Naive thymus-derived CD4-positive, alpha-beta T cell (primary cell): ENCODE data around the gene PPTC7. TPM values are rescaled to one million over a fixed set of nuclear protein-coding genes. Genes with fewer than 3 reads are reported as not detected.
A peak's percentile ranks its signal among the peaks of the same experiment; 100 is the strongest.
"Not testable (repeated sequence)": the region's sequence is repeated elsewhere in the genome, so short reads cannot be mapped to it uniquely, and the experiment has no call there.

Experiments
- ATAC-seq: fragments of 150-1000 bp; cut with Tn5 transposase; 2 replicates; pipeline ENCODE4 v1.10.0; 2021; ENCODE audit warnings: mild to moderate bottlenecking, moderate library complexity
- CTCF ChIA-PET: fragments of 350-600 bp; sonication (Branson Sonifier 250); formaldehyde crosslinking; loops from one replicate; lab custom pipeline; 2021; ENCODE audit warnings: antibody characterized with exemption; lab: Charles Lee
- POLR2A ChIA-PET: fragments of 350-600 bp; sonication (Branson Sonifier 250); formaldehyde crosslinking; loops from one replicate; lab custom pipeline; 2021; ENCODE audit warnings: antibody characterized with exemption, inconsistent platforms; lab: Charles Lee
- DNase-seq, 9 donors: peaks; one replicate each; pipeline versions ENCODE4 v3.0.0 to v3.0.0-alpha.2; 2020 to 2022; ENCODE audit warnings: mixed read lengths in 1 of 9
- H3K27ac ChIP-seq: one replicate; pipeline ENCODE4 v1.7.0; 2013; ENCODE audit warnings: mild to moderate bottlenecking, low read depth, low read length, moderate library complexity
- H3K27me3 ChIP-seq, 2 donors: one replicate each; pipeline ENCODE4 v1.7.0; 2013; ENCODE audit warnings: low read length in 2 of 2, mild to moderate bottlenecking in 2 of 2, moderate library complexity in 2 of 2; ENCODE audit not compliant: control insufficient read depth in 2 of 2, insufficient read depth in 2 of 2
- H3K36me3 ChIP-seq, 3 experiments: 1 replicate in 2 of 3; 2 replicates in 1 of 3; pipeline ENCODE4 v1.7.0; 2013; ENCODE audit warnings: low read length in 3 of 3, mild to moderate bottlenecking in 3 of 3, moderate library complexity in 1 of 3; ENCODE audit not compliant: insufficient read depth in 3 of 3, control insufficient read depth in 2 of 3
- H3K4me1 ChIP-seq, 2 donors: one replicate each; pipeline ENCODE4 v1.7.0; 2013; ENCODE audit warnings: low read length in 2 of 2, mild to moderate bottlenecking in 2 of 2, moderate library complexity in 1 of 2; ENCODE audit not compliant: control insufficient read depth in 2 of 2, insufficient read depth in 2 of 2
- H3K4me3 ChIP-seq: 2 replicates; pipeline ENCODE4 v1.7.0; 2013; ENCODE audit warnings: mild to moderate bottlenecking, low read length
- H3K9me3 ChIP-seq, 3 experiments: 1 replicate in 2 of 3; 2 replicates in 1 of 3; pipeline ENCODE4 v1.7.0; 2013; ENCODE audit warnings: low read length in 3 of 3; ENCODE audit not compliant: control insufficient read depth in 2 of 3
- H3K27ac Mint-ChIP-seq, 9 donors: one replicate each; pipeline ENCODE4 v1.8.0; 2020 to 2022; ENCODE audit warnings: mixed read lengths in 9 of 9, mild to moderate bottlenecking in 8 of 9, moderate library complexity in 5 of 9, inconsistent platforms in 2 of 9
- H3K27me3 Mint-ChIP-seq, 5 donors: one replicate each; pipeline ENCODE4 v1.8.0; 2021 to 2022; ENCODE audit warnings: mixed read lengths in 5 of 5, mild to moderate bottlenecking in 1 of 5
- H3K36me3 Mint-ChIP-seq, 5 donors: one replicate each; pipeline ENCODE4 v1.8.0; 2020 to 2022; ENCODE audit warnings: mixed read lengths in 5 of 5, mild to moderate bottlenecking in 3 of 5, inconsistent platforms in 1 of 5
- H3K4me1 Mint-ChIP-seq, 7 donors: one replicate each; pipeline ENCODE4 v1.8.0; 2020 to 2022; ENCODE audit warnings: mixed read lengths in 7 of 7, mild to moderate bottlenecking in 3 of 7, inconsistent platforms in 1 of 7
- H3K4me3 Mint-ChIP-seq, 10 donors: one replicate each; pipeline ENCODE4 v1.8.0; 2020 to 2022; ENCODE audit warnings: mild to moderate bottlenecking in 10 of 10, mixed read lengths in 10 of 10, moderate library complexity in 6 of 10, inconsistent platforms in 2 of 10
- H3K9me3 Mint-ChIP-seq, 11 donors: one replicate each; pipeline ENCODE4 v1.8.0; 2020 to 2022; ENCODE audit warnings: mixed read lengths in 11 of 11, mild to moderate bottlenecking in 4 of 11, inconsistent platforms in 1 of 11, moderate library complexity in 1 of 11
- intact Hi-C, 2 donors: fragments of 100-400 bp; cut with micrococcal nuclease; formaldehyde crosslinking; loops; one replicate each; pipeline ENCODE4 v1.15.1; 2023
- polyA plus RNA-seq, 2 donors: library from polyadenylated mRNA; unstranded; fragments of 300-500 nt; fragmentation: Illumina TruSeq; gene quantifications; one replicate each; pipeline ENCODE4 v1.2.3, GENCODE V29; 2021
- total RNA-seq, 6 experiments: library from RNA in 5 of 6; stranded (reverse) in 5 of 6; gene quantifications; 1 replicate in 5 of 6; 2 replicates in 1 of 6; pipeline ENCODE4 v1.2.3 and lab custom pipeline; 2021 to 2026

Gene PPTC7
- total and polyA plus RNA-seq, 7 experiments from 2014 or later: 9.7 to 43.8 (median 37.8) TPM

GRCh38 chr12:110575326-110575725 is 7.8 kb downstream of the PPTC7 start:
- H3K4me3 Mint-ChIP-seq: peak overlapping the region; percentile 14 to 63 (median 47)
- intact Hi-C loops: loop anchor here in 1 of 2 donors (1.0 kb wide), 1 partner anchor 9 kb away; no protein-coding TSS in a partner anchor
- peaks cover 0 to 9% (median 6%) of the 10 kb centered on the region in 3 experiments for H3K9me3 ChIP-seq
- DNase-seq (no peak), ATAC-seq (no peak)
- CTCF ChIA-PET: interaction anchor here (0.8 to 2.7 kb wide), 4 partner anchors 9 to 120 kb away, joined by 3 to 24 read pairs (median 6); no protein-coding TSS in a partner anchor
- H3K4me1 Mint-ChIP-seq: peaks cover 43 to 68% (median 61%) of the 10 kb centered on the region in 7 donors
- no peak overlapping the region for H3K27ac ChIP-seq
- no peaks in the 10 kb centered on the region for H3K27me3 Mint-ChIP-seq
- no peaks in the 10 kb centered on the region for H3K36me3 ChIP-seq
- peaks cover 0 to 19% (median 11%) of the 10 kb centered on the region in 11 donors for H3K9me3 Mint-ChIP-seq
- H3K36me3 Mint-ChIP-seq: peaks cover 0 to 41% (median 10%) of the 10 kb centered on the region in 5 donors
- H3K27me3 ChIP-seq: no peaks in the 10 kb centered on the region
- no peak overlapping the region for H3K4me3 ChIP-seq
- H3K27ac Mint-ChIP-seq: peak overlapping the region in 8 of 9 donors; percentile 38 to 96 (median 64)
- POLR2A ChIA-PET: interaction anchor here (0.7 to 5.1 kb wide), 5 partner anchors 9 to 1790 kb away, joined by 3 to 32 read pairs (median 8); partner anchors contain the start of gene ARPC3
- peaks cover 23 to 37% of the 10 kb centered on the region in 2 donors for H3K4me1 ChIP-seq

- intact Hi-C loops: loop anchor here in 1 of 2 donors (1.0 kb wide), 1 partner anchor 8 kb away; no protein-coding TSS in a partner anchor
- Mint-ChIP-seq H3K4me1 (peaks cover 38 to 63% (median 60%) of the 10 kb centered on the region in 7 donors), H3K36me3 (peaks cover 1 to 42% (median 11%) of the 10 kb centered on the region in 5 donors), H3K27ac (peak overlapping the region in 4 of 9 donors; percentile 38 to 96 (median 60)), H3K9me3 (peaks cover 0 to 22% (median 13%) of the 10 kb centered on the region in 11 donors), H3K4me3 (peak overlapping the region in 5 of 10 donors; percentile 27 to 63 (median 51))
- H3K9me3 ChIP-seq, H3K27ac ChIP-seq, H3K4me3 ChIP-seq, ATAC-seq, DNase-seq, H3K27me3 ChIP-seq, H3K36me3 ChIP-seq, H3K27me3 Mint-ChIP-seq: not testable (repeated sequence)
- H3K4me1 ChIP-seq: peaks cover 23 to 33% of the 10 kb centered on the region in 2 donors
- ChIA-PET CTCF (interaction anchor here (1.4 to 2.7 kb wide), 3 partner anchors 9 to 27 kb away, joined by 6 to 24 read pairs (median 7); no protein-coding TSS in a partner anchor), POLR2A (interaction anchor here (0.6 to 5.1 kb wide), 8 partner anchors 8 to 1940 kb away, joined by 3 to 32 read pairs (median 4); partner anchors contain the start of gene ARPC3)
Observed at GRCh38 chr12:110574717-110575230, 8.3 kb downstream of the PPTC7 start.

DNA sequence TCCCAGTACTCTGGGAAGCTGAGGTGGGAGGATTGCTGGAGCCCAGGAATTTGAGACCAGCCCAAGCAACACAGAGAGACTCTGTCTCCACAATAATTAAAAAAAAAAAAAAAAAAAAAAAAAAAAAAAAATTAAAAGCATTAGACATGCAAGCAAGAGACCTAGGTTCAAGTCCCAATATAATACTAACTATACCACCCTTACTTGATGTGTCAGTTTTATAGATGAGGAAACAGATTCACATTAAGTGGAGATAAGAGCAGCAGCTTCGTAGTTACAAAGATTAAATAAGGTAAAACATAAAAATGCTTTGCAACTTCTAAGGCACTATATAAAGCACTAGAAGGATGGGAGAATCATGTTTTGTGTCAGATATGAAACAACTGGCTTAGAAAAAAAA is 9.1 kb downstream of the PPTC7 start:
- H3K4me3 ChIP-seq: no peak overlapping the region
- no peak for ATAC-seq
- H3K4me1 ChIP-seq: peaks cover 18 to 27% of the 10 kb centered on the region in 2 donors
- intact Hi-C loops: no loop called here
- DNase-seq: no peak
- Mint-ChIP-seq H3K27me3 (no peaks in the 10 kb centered on the region), H3K9me3 (peaks cover 0 to 29% (median 18%) of the 10 kb centered on the region in 11 donors), H3K27ac (peak overlapping the region in 2 of 9 donors; percentile 69 to 96), H3K4me3 (peak overlapping the region in 1 of 10 donors; percentile 33), H3K36me3 (peaks cover 4 to 42% (median 17%) of the 10 kb centered on the region in 5 donors), H3K4me1 (peaks cover 31 to 59% (median 54%) of the 10 kb centered on the region in 7 donors)
- ChIA-PET CTCF (interaction anchor here (1.1 to 2.7 kb wide), 3 partner anchors 22 to 124 kb away, joined by 4 to 24 read pairs (median 7); no protein-coding TSS in a partner anchor), POLR2A (interaction anchor here (0.6 to 5.1 kb wide), 6 partner anchors 7 to 1940 kb away, joined by 3 to 32 read pairs (median 4); no protein-coding TSS in a partner anchor)
- no peaks in the 10 kb centered on the region for H3K36me3 ChIP-seq
- H3K27me3 ChIP-seq: no peaks in the 10 kb centered on the region
- no peak overlapping the region for H3K27ac ChIP-seq
- peaks cover 0 to 9% (median 6%) of the 10 kb centered on the region in 3 experiments for H3K9me3 ChIP-seq

GRCh38 chr12:110570798-110571197 is 12.3 kb downstream of the PPTC7 start:
- not testable (repeated sequence) for H3K27me3 ChIP-seq, DNase-seq, H3K27me3 Mint-ChIP-seq, H3K27ac Mint-ChIP-seq, H3K4me3 ChIP-seq, ATAC-seq, H3K4me3 Mint-ChIP-seq, H3K36me3 ChIP-seq, H3K9me3 ChIP-seq, H3K27ac ChIP-seq
- Mint-ChIP-seq H3K36me3 (peaks cover 4 to 48% (median 20%) of the 10 kb centered on the region in 5 donors), H3K9me3 (peaks cover 0 to 29% (median 18%) of the 10 kb centered on the region in 11 donors), H3K4me1 (peaks cover 23 to 54% (median 52%) of the 10 kb centered on the region in 7 donors)
- POLR2A ChIA-PET: interaction anchor here (1.2 kb wide), 1 partner anchor 9 kb away, joined by 5 read pairs; no protein-coding TSS in a partner anchor
- peaks cover 5 to 16% of the 10 kb centered on the region in 2 donors for H3K4me1 ChIP-seq
- CTCF ChIA-PET: interaction anchor here (0.6 kb wide), 1 partner anchor 28 kb away, joined by 3 read pairs; no protein-coding TSS in a partner anchor
- intact Hi-C loops: loop anchor here in 1 of 2 donors (1.0 kb wide), 1 partner anchor 8 kb away; no protein-coding TSS in a partner anchor

- ATAC-seq, H3K36me3 ChIP-seq, H3K4me3 ChIP-seq, H3K27me3 ChIP-seq, DNase-seq, H3K27ac ChIP-seq, H3K27ac Mint-ChIP-seq, H3K27me3 Mint-ChIP-seq, intact Hi-C loops, H3K9me3 ChIP-seq: not testable (repeated sequence)
- H3K4me3 Mint-ChIP-seq: peak overlapping the region in 1 of 10 donors; percentile 32
- H3K4me1 ChIP-seq: peaks cover 0 to 14% of the 10 kb centered on the region in 2 donors
- ChIA-PET POLR2A (interaction anchor here (1.0 kb wide), 1 partner anchor 15 kb away, joined by 3 read pairs; no protein-coding TSS in a partner anchor), CTCF (interaction anchor here (1.0 kb wide), 1 partner anchor 32 kb away, joined by 4 read pairs; no protein-coding TSS in a partner anchor)
- H3K36me3 Mint-ChIP-seq: peaks cover 4 to 48% (median 20%) of the 10 kb centered on the region in 5 donors
- peaks cover 0 to 29% (median 18%) of the 10 kb centered on the region in 11 donors for H3K9me3 Mint-ChIP-seq
- peaks cover 24 to 54% (median 47%) of the 10 kb centered on the region in 7 donors for H3K4me1 Mint-ChIP-seq
Observed at GRCh38 chr12:110569838-110570237, 13.3 kb downstream of the PPTC7 start.

DNA sequence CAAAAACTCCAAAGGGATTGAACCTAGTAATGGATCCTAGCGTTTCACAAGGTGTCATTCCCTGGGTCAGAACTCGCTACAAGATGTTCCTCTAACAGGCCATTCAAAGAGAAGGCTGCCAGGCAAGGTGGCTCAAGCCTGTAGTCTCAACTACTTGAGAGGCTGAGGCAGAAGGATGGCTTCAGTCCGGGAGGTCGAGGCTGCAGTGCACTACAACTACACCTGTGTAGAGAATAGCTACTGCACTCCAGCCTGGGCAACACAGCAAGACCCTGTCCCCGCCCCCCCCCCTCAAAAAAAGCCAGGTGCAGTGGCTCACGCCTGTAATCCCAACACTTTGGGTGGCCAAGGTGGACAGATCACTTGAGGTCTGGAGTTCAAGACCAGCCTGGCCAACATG is 14.4 kb downstream of the PPTC7 start:
- DNase-seq (no peak), ATAC-seq (no peak)
- Histone ChIP-seq H3K27ac (peak overlapping the region; percentile 2), H3K27me3 (no peaks in the 10 kb centered on the region), H3K36me3 (no peaks in the 10 kb centered on the region), H3K4me1 (peaks cover 0 to 20% of the 10 kb centered on the region in 2 donors), H3K4me3 (no peak overlapping the region), H3K9me3 (peaks cover 0 to 9% (median 6%) of the 10 kb centered on the region in 3 experiments)
- H3K27ac Mint-ChIP-seq: peak overlapping the region in 2 of 9 donors; percentile 28 to 96
- H3K9me3 Mint-ChIP-seq: peaks cover 0 to 29% (median 18%) of the 10 kb centered on the region in 11 donors
- CTCF ChIA-PET: interaction anchor here (1.0 kb wide), 1 partner anchor 33 kb away, joined by 4 read pairs; no protein-coding TSS in a partner anchor
- peaks cover 28 to 55% (median 49%) of the 10 kb centered on the region in 7 donors for H3K4me1 Mint-ChIP-seq
- no peak overlapping the region for H3K4me3 Mint-ChIP-seq
- peaks cover 4 to 44% (median 20%) of the 10 kb centered on the region in 5 donors for H3K36me3 Mint-ChIP-seq
- intact Hi-C loops: no loop called here
- POLR2A ChIA-PET: interaction anchor here (1.0 kb wide), 1 partner anchor 16 kb away, joined by 3 read pairs; no protein-coding TSS in a partner anchor
- no peaks in the 10 kb centered on the region for H3K27me3 Mint-ChIP-seq
